ENCODE results near the gene LRMDA.

Gene LRMDA

DNA sequence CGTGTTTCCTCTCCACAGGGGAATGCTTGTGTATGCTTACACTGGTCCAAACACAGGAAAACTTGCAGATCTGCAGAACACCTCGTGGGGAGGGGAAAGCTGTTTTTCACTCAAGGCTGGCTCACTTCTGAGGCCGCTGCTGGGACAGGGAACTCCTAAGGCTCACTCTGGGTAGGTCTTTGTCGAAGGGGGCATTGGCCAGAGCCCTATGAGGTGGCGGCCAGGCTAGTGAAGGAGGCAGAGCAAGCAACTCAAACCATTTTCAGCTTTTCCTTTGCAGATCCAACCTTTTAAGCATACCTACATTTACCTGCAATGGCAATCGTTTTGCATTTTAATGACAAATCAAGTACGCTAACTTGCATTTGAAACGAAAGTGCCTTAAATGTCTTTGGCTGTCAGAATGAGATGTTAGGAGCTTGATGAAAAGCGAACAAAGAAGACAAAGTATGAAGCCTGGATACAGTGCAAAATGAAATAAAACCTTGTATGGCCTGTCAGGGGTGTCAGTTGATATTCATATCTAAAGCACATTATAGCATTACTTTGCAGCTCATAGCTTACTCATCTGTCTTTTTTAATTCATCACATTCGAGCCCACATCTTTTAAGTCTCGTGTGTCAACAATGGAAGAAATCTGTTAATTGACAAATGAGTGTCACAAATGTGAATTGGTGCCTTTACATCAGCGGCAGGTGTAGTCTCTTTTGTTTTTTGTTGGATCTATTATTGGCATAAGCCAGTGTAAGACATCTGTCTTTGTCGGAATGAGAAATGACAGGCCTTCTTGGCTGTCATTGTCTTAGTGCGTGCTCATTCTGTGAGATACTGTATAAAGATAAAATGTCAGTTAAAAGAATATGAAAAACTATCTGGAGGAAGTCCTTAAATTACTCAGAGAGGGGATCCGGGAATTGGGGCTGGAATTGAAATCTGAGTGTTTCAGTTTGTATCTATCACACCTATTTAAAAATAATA lies 30.5 kb downstream of the LRMDA start:
- TF ChIP-seq EZH2phosphoT487 (IDR thresholded peaks at IDR 0.05; ENCODE audit: borderline replicate concordance) (no peak), CTCF (conservative IDR thresholded peaks at IDR 0.05; ENCODE audit: low read length) (no peak)
- H3K4me3 ChIP-seq (ENCODE audit: low read length, poor library complexity, severe bottlenecking) = no peak overlapping the region
- H4K20me1 ChIP-seq (ENCODE audit: insufficient read depth, low read length, poor library complexity, severe bottlenecking) = no peaks in the 10 kb centered on the region
- no peak overlapping the region for H2AFZ ChIP-seq (ENCODE audit: low read length)
- H3K9me2 ChIP-seq (replicated peaks; ENCODE audit: low read depth, low read length) = no peaks in the 10 kb centered on the region
- no peaks in the 10 kb centered on the region for H3F3A ChIP-seq (ENCODE audit: low read depth)
- H3K27me3 ChIP-seq (ENCODE audit: insufficient read depth, low read length, poor library complexity, severe bottlenecking) = no peaks in the 10 kb centered on the region
- no peaks in the 10 kb centered on the region for H3K79me2 ChIP-seq (ENCODE audit: insufficient read depth, low read length)
- H3K4me2 ChIP-seq (ENCODE audit: low read depth, low read length, poor library complexity, severe bottlenecking) = no peak overlapping the region
- H3K9me3 ChIP-seq (ENCODE audit: insufficient read depth, low read depth, low read length) = no peaks in the 10 kb centered on the region
- no peaks in the 10 kb centered on the region for H3K4me1 ChIP-seq (ENCODE audit: insufficient read depth, low read length, poor library complexity, severe bottlenecking)
- H3K9ac ChIP-seq (ENCODE audit: low read depth, low read length, poor library complexity, severe bottlenecking) = no peak overlapping the region
- H3K36me3 ChIP-seq (ENCODE audit: insufficient read depth, low read length) = no peaks in the 10 kb centered on the region

- no peaks in the 10 kb centered on the region for H3K4me1 ChIP-seq (ENCODE audit: insufficient read depth, low read length, poor library complexity, severe bottlenecking)
- no peaks in the 10 kb centered on the region for H3K36me3 ChIP-seq (ENCODE audit: insufficient read depth, low read length)
- no peak overlapping the region for H3K4me2 ChIP-seq (ENCODE audit: low read depth, low read length, poor library complexity, severe bottlenecking)
- no peaks in the 10 kb centered on the region for H3K9me3 ChIP-seq (ENCODE audit: insufficient read depth, low read depth, low read length)
- TF ChIP-seq EZH2phosphoT487 (IDR thresholded peaks at IDR 0.05; ENCODE audit: borderline replicate concordance) (no peak), CTCF (conservative IDR thresholded peaks at IDR 0.05; ENCODE audit: low read length) (no peak)
- no peak overlapping the region for H2AFZ ChIP-seq (ENCODE audit: low read length)
- H3K27me3 ChIP-seq (ENCODE audit: insufficient read depth, low read length, poor library complexity, severe bottlenecking) = no peaks in the 10 kb centered on the region
- H4K20me1 ChIP-seq (ENCODE audit: insufficient read depth, low read length, poor library complexity, severe bottlenecking) = no peaks in the 10 kb centered on the region
- no peak overlapping the region for H3K4me3 ChIP-seq (ENCODE audit: low read length, poor library complexity, severe bottlenecking)
- H3F3A ChIP-seq (ENCODE audit: low read depth) = no peaks in the 10 kb centered on the region
- H3K79me2 ChIP-seq (ENCODE audit: insufficient read depth, low read length) = no peaks in the 10 kb centered on the region
- no peaks in the 10 kb centered on the region for H3K9me2 ChIP-seq (replicated peaks; ENCODE audit: low read depth, low read length)
- no peak overlapping the region for H3K9ac ChIP-seq (ENCODE audit: low read depth, low read length, poor library complexity, severe bottlenecking)
Measured at GRCh38 chr10:75462865-75463264, 31.4 kb downstream of the LRMDA start.

GRCh38 chr10:75464478-75465449 lies 33.3 kb downstream of the LRMDA start:
- TF ChIP-seq CTCF (conservative IDR thresholded peaks at IDR 0.05; ENCODE audit: low read length) (no peak), EZH2phosphoT487 (IDR thresholded peaks at IDR 0.05; ENCODE audit: borderline replicate concordance) (no peak)
- Histone ChIP-seq H3K27me3 (ENCODE audit: insufficient read depth, low read length, poor library complexity, severe bottlenecking) (no peaks in the 10 kb centered on the region), H2AFZ (ENCODE audit: low read length) (no peak overlapping the region), H3K36me3 (ENCODE audit: insufficient read depth, low read length) (no peaks in the 10 kb centered on the region), H3K79me2 (ENCODE audit: insufficient read depth, low read length) (no peaks in the 10 kb centered on the region), H4K20me1 (ENCODE audit: insufficient read depth, low read length, poor library complexity, severe bottlenecking) (no peaks in the 10 kb centered on the region), H3K4me1 (ENCODE audit: insufficient read depth, low read length, poor library complexity, severe bottlenecking) (no peaks in the 10 kb centered on the region), H3K9me3 (ENCODE audit: insufficient read depth, low read depth, low read length) (no peaks in the 10 kb centered on the region), H3K4me2 (ENCODE audit: low read depth, low read length, poor library complexity, severe bottlenecking) (no peak overlapping the region), H3K9ac (ENCODE audit: low read depth, low read length, poor library complexity, severe bottlenecking) (no peak overlapping the region), H3K9me2 (replicated peaks; ENCODE audit: low read depth, low read length) (no peaks in the 10 kb centered on the region), H3K4me3 (ENCODE audit: low read length, poor library complexity, severe bottlenecking) (no peak overlapping the region), H3F3A (ENCODE audit: low read depth) (no peaks in the 10 kb centered on the region)

Data from Loucy (cell line).